GM23338 (cell line): ENCODE measurements around the gene RBPJL. TPM values are rescaled to one million over a fixed set of nuclear protein-coding genes. Genes with fewer than 3 reads are reported as not detected.

Source experiments
- ATAC-seq: fragments of 200-7000 bp; cut with Tn5 transposase; 3 replicates; pipeline ENCODE4 v1.9.1; 2020
- DNase-seq: peaks from one replicate; pipeline ENCODE4 v3.0.0-alpha.2; 2015; ENCODE audit warnings: low spot score
- H2AFZ ChIP-seq: fragments of 200-600 bp; sonication (generic); 2 replicates; pipeline ENCODE4 v1.8.0; 2016; ENCODE audit warnings: antibody characterized with exemption, mild to moderate bottlenecking, moderate library complexity
- H3F3A ChIP-seq: fragments of 200-600 bp; sonication (generic); replicated peaks from 2 replicates; pipeline ENCODE4 v1.8.0; 2017; ENCODE audit warnings: antibody characterized with exemption, mixed run types, low read depth
- H3K27ac ChIP-seq: fragments of 200-600 bp; sonication (generic); 2 replicates; pipeline ENCODE4 v1.6.1; 2016; ENCODE audit warnings: low read depth
- H3K27me3 ChIP-seq: fragments of 200-600 bp; sonication (generic); 2 replicates; pipeline ENCODE4 v1.8.0; 2016; ENCODE audit warnings: mild to moderate bottlenecking, mixed run types, moderate library complexity; ENCODE audit not compliant: insufficient read depth
- H3K36me3 ChIP-seq: fragments of 200-600 bp; sonication (generic); 2 replicates; pipeline ENCODE4 v1.8.0; 2016; ENCODE audit warnings: mild to moderate bottlenecking; ENCODE audit not compliant: insufficient read depth
- H3K4me1 ChIP-seq: fragments of 200-600 bp; sonication (generic); 2 replicates; pipeline ENCODE4 v1.8.0; 2016; ENCODE audit warnings: mild to moderate bottlenecking, moderate library complexity; ENCODE audit not compliant: insufficient read depth
- H3K4me2 ChIP-seq: fragments of 200-600 bp; sonication (generic); 2 replicates; pipeline ENCODE4 v1.7.1; 2017; ENCODE audit warnings: mixed run types
- H3K4me3 ChIP-seq: fragments of 200-600 bp; sonication (generic); 2 replicates; pipeline ENCODE4 v1.6.1; 2016; ENCODE audit warnings: mixed run types
- H3K79me2 ChIP-seq: fragments of 200-600 bp; sonication (generic); replicated peaks from 2 replicates; pipeline ENCODE4 v1.8.0; 2017; ENCODE audit warnings: mild to moderate bottlenecking; ENCODE audit not compliant: insufficient read depth
- H3K9me2 ChIP-seq: fragments of 200-600 bp; sonication (generic); 2 replicates; pipeline ENCODE4 v1.8.0; 2017; ENCODE audit not compliant: insufficient read depth
- H4K20me1 ChIP-seq: fragments of 200-600 bp; sonication (generic); replicated peaks from 2 replicates; pipeline ENCODE4 v1.8.0; 2017; ENCODE audit warnings: mild to moderate bottlenecking; ENCODE audit not compliant: insufficient read depth
- H3K27ac Mint-ChIP-seq: 2 replicates; pipeline ENCODE4 v1.8.0; 2020; ENCODE audit warnings: inconsistent platforms, mild to moderate bottlenecking, moderate library complexity, mixed read lengths
- H3K27me3 Mint-ChIP-seq: 3 replicates; pipeline ENCODE4 v1.8.0; 2022; ENCODE audit warnings: low read depth, mild to moderate bottlenecking, moderate library complexity, mixed read lengths, inconsistent platforms; ENCODE audit not compliant: insufficient read depth, poor library complexity
- H3K36me3 Mint-ChIP-seq: 3 replicates; pipeline ENCODE4 v1.8.0; 2021; ENCODE audit warnings: low read depth, mild to moderate bottlenecking, inconsistent platforms, moderate library complexity, mixed read lengths
- H3K4me1 Mint-ChIP-seq: 3 replicates; pipeline ENCODE4 v1.8.0; 2020; ENCODE audit warnings: mild to moderate bottlenecking, inconsistent platforms, mixed read lengths
- H3K4me3 Mint-ChIP-seq: 3 replicates; pipeline ENCODE4 v1.8.0; 2021; ENCODE audit warnings: moderate library complexity, mild to moderate bottlenecking, inconsistent platforms, mixed read lengths
- H3K9me3 Mint-ChIP-seq: 3 replicates; pipeline ENCODE4 v1.8.0; 2020; ENCODE audit warnings: moderate library complexity, mild to moderate bottlenecking, inconsistent platforms, mixed read lengths
- EZH2 ChIP-seq: fragments of 200-600 bp; sonication (generic); IDR thresholded peaks from one replicate; pipeline ENCODE4 v1.8.0; 2017; ENCODE audit warnings: antibody characterized with exemption, mild to moderate bottlenecking, low read depth; ENCODE audit not compliant: unreplicated experiment
- NANOG ChIP-seq: IDR thresholded peaks from 2 replicates; pipeline ENCODE4 v1.6.1; 2016; ENCODE audit warnings: antibody characterized with exemption, borderline replicate concordance
- POLR2AphosphoS5 ChIP-seq: IDR thresholded peaks from 2 replicates; pipeline ENCODE4 v1.6.1; 2016; ENCODE audit warnings: antibody characterized with exemption, low read depth
- ZNF114 ChIP-seq: fragments of 250-450 bp; sonication (Bioruptor Pico); IDR thresholded peaks from 2 replicates; pipeline ENCODE4 v1.5.0; 2020; ENCODE audit warnings: mild to moderate bottlenecking, moderate library complexity
- polyA plus RNA-seq: library from polyadenylated mRNA; unstranded; fragments of >200 nt; fragmentation: Nextera tagmentation; extraction: Ambion mirVana; gene quantifications from 2 replicates; pipeline ENCODE4 v1.2.1, GENCODE V29; 2016
- total RNA-seq: library from RNA; depleted of rRNA; stranded (reverse); fragments of >200 nt; shearing (Covaris generic); gene quantifications from 2 replicates; pipeline ENCODE4 v1.2.3, GENCODE V29; 2014
- TF ChIP-seq, protein P1 (sequence below): fragments of 250-450 bp; sonication (Bioruptor Pico); IDR thresholded peaks from 2 replicates; pipeline ENCODE4 v1.5.0; 2020; ENCODE audit warnings: mild to moderate bottlenecking, moderate library complexity
- TF ChIP-seq, protein P2 (sequence below): IDR thresholded peaks from 2 replicates; pipeline ENCODE4 v1.6.1; 2016; ENCODE audit warnings: antibody characterized with exemption
- TF ChIP-seq, protein P3 (sequence below): IDR thresholded peaks from one replicate; pipeline ENCODE4 v1.6.1; 2018; ENCODE audit warnings: antibody characterized with exemption; ENCODE audit not compliant: unreplicated experiment

Gene RBPJL
- total and polyA plus RNA-seq, 2 experiments from 2014 or later: 0.44 to 0.66 TPM

DNA sequence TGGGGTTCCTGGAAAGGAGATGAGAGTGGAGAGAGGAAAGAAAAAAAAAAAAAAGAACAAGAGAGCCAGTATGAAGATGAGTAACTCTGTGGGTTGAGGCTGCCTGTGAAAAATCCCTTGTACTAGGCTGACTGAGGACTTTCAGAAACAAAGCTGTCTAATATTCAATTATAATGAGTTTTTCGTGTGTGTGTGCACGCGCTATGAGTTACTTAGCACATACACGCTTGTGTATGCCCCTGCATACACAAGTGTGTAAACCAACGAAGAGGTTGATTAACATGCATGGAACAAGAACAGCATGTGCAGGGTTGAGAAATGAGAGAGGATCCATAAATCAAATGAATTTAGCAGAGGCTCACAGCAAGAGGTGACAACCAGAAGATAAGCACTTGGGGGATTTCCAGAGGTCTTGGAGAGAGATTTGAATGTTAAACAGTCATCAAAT is 4.8 kb upstream of the RBPJL start:
- no peak overlapping the region for H3K4me2 ChIP-seq
- peaks cover 18% of the 10 kb centered on the region for H3K27me3 Mint-ChIP-seq

DNA sequence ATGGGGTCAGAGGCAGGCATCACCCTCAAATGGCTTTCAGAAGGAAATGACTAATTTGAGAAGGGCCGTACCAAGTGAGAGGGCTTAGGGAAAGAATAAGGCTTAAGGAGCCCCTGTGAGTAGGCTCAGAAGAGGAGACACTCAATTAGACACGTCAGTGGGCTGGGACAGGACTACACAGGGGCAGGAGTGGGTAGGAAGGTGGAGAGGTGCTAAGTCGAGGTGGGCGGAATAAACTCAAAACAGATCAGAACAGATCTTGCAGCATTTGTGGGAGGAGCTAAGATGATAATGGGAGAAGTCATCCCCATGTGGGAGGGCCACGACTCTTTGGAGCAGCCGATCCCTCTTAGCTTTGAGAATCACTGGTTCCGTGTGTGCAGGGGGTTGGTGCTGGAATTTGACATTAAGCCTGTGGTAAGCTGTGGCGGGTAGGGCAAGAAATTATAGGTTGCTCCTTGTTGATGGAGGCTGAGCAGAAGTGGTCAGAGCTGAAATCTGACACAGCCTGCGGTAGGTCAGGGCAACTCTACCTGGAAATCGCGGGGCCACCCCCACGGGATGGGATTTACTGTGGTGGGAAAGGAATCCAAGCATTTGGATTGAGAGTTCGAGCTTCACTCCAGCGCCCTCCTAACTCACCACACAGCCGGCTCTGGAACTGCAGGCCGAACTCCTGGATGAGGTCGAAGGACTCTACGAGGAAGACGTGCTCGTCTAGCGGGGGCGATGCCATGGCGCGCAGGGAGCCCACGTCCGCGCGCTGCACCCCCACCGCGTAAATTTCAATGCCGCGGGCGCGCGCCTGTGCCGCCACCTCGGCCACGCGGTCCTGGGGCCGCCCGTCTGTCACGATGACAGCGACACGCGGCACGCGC is 2.8 kb upstream of the RBPJL start:
- no peak overlapping the region for H3K27ac Mint-ChIP-seq
- H3K27me3 Mint-ChIP-seq: peaks cover 25% of the 10 kb centered on the region
- Histone ChIP-seq H3K36me3 (no peaks in the 10 kb centered on the region), H3K4me1 (peaks cover 10% of the 10 kb centered on the region; the same call in 1 of the 2 replicates), H3K27me3 (0 out of 2 replicates have a peak, but pooled peaks cover 4% of the 10 kb centered on the region), H3K9me2 (no peaks in the 10 kb centered on the region), H3K4me2 (no peak overlapping the region), H3K4me3 (no peak overlapping the region), H3K27ac (no peak overlapping the region), H2AFZ (no peak overlapping the region), H3F3A (no peaks in the 10 kb centered on the region), H3K79me2 (no peaks in the 10 kb centered on the region), H4K20me1 (no peaks in the 10 kb centered on the region)
- no peak overlapping the region for H3K4me3 Mint-ChIP-seq
- ATAC-seq (no peak), DNase-seq (no peak)
- H3K36me3 Mint-ChIP-seq: no peaks in the 10 kb centered on the region
- no peaks in the 10 kb centered on the region; the same call in 2 of the 3 replicates for H3K9me3 Mint-ChIP-seq
- peaks cover 25% of the 10 kb centered on the region for H3K4me1 Mint-ChIP-seq
- TF ChIP-seq, protein P1, sequence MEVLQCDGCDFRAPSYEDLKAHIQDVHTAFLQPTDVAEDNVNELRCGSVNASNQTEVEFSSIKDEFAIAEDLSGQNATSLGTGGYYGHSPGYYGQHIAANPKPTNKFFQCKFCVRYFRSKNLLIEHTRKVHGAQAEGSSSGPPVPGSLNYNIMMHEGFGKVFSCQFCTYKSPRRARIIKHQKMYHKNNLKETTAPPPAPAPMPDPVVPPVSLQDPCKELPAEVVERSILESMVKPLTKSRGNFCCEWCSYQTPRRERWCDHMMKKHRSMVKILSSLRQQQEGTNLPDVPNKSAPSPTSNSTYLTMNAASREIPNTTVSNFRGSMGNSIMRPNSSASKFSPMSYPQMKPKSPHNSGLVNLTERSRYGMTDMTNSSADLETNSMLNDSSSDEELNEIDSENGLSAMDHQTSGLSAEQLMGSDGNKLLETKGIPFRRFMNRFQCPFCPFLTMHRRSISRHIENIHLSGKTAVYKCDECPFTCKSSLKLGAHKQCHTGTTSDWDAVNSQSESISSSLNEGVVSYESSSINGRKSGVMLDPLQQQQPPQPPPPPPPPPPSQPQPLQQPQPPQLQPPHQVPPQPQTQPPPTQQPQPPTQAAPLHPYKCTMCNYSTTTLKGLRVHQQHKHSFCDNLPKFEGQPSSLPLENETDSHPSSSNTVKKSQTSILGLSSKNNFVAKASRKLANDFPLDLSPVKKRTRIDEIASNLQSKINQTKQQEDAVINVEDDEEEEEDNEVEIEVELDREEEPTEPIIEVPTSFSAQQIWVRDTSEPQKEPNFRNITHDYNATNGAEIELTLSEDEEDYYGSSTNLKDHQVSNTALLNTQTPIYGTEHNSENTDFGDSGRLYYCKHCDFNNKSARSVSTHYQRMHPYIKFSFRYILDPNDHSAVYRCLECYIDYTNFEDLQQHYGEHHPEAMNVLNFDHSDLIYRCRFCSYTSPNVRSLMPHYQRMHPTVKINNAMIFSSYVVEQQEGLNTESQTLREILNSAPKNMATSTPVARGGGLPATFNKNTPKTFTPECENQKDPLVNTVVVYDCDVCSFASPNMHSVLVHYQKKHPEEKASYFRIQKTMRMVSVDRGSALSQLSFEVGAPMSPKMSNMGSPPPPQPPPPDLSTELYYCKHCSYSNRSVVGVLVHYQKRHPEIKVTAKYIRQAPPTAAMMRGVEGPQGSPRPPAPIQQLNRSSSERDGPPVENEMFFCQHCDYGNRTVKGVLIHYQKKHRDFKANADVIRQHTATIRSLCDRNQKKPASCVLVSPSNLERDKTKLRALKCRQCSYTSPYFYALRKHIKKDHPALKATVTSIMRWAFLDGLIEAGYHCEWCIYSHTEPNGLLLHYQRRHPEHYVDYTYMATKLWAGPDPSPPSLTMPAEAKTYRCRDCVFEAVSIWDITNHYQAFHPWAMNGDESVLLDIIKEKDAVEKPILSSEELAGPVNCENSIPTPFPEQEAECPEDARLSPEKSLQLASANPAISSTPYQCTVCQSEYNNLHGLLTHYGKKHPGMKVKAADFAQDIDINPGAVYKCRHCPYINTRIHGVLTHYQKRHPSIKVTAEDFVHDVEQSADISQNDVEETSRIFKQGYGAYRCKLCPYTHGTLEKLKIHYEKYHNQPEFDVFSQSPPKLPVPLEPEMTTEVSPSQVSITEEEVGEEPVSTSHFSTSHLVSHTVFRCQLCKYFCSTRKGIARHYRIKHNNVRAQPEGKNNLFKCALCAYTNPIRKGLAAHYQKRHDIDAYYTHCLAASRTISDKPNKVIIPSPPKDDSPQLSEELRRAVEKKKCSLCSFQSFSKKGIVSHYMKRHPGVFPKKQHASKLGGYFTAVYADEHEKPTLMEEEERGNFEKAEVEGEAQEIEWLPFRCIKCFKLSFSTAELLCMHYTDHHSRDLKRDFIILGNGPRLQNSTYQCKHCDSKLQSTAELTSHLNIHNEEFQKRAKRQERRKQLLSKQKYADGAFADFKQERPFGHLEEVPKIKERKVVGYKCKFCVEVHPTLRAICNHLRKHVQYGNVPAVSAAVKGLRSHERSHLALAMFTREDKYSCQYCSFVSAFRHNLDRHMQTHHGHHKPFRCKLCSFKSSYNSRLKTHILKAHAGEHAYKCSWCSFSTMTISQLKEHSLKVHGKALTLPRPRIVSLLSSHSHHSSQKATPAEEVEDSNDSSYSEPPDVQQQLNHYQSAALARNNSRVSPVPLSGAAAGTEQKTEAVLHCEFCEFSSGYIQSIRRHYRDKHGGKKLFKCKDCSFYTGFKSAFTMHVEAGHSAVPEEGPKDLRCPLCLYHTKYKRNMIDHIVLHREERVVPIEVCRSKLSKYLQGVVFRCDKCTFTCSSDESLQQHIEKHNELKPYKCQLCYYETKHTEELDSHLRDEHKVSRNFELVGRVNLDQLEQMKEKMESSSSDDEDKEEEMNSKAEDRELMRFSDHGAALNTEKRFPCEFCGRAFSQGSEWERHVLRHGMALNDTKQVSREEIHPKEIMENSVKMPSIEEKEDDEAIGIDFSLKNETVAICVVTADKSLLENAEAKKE: no peak
- TF ChIP-seq NANOG (no peak), ZNF114 (no peak), POLR2AphosphoS5 (no peak), EZH2 (no peak)
- TF ChIP-seq, protein P2, sequence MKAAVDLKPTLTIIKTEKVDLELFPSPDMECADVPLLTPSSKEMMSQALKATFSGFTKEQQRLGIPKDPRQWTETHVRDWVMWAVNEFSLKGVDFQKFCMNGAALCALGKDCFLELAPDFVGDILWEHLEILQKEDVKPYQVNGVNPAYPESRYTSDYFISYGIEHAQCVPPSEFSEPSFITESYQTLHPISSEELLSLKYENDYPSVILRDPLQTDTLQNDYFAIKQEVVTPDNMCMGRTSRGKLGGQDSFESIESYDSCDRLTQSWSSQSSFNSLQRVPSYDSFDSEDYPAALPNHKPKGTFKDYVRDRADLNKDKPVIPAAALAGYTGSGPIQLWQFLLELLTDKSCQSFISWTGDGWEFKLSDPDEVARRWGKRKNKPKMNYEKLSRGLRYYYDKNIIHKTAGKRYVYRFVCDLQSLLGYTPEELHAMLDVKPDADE: no peak
- TF ChIP-seq, protein P3, sequence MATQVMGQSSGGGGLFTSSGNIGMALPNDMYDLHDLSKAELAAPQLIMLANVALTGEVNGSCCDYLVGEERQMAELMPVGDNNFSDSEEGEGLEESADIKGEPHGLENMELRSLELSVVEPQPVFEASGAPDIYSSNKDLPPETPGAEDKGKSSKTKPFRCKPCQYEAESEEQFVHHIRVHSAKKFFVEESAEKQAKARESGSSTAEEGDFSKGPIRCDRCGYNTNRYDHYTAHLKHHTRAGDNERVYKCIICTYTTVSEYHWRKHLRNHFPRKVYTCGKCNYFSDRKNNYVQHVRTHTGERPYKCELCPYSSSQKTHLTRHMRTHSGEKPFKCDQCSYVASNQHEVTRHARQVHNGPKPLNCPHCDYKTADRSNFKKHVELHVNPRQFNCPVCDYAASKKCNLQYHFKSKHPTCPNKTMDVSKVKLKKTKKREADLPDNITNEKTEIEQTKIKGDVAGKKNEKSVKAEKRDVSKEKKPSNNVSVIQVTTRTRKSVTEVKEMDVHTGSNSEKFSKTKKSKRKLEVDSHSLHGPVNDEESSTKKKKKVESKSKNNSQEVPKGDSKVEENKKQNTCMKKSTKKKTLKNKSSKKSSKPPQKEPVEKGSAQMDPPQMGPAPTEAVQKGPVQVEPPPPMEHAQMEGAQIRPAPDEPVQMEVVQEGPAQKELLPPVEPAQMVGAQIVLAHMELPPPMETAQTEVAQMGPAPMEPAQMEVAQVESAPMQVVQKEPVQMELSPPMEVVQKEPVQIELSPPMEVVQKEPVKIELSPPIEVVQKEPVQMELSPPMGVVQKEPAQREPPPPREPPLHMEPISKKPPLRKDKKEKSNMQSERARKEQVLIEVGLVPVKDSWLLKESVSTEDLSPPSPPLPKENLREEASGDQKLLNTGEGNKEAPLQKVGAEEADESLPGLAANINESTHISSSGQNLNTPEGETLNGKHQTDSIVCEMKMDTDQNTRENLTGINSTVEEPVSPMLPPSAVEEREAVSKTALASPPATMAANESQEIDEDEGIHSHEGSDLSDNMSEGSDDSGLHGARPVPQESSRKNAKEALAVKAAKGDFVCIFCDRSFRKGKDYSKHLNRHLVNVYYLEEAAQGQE: no peak

More for the DNA sequence above, 4.8 kb upstream of the RBPJL start:
- Histone ChIP-seq H3K4me3 (no peak overlapping the region), H3K79me2 (no peaks in the 10 kb centered on the region), H3K27me3 (0 out of 2 replicates have a peak, but pooled peaks cover 4% of the 10 kb centered on the region), H2AFZ (0 out of 2 replicates have a peak overlapping the region, but pooled peaks have one; percentile 45), H3K27ac (no peak overlapping the region), H3K4me1 (no peaks in the 10 kb centered on the region), H3K9me2 (no peaks in the 10 kb centered on the region), H3F3A (no peaks in the 10 kb centered on the region), H3K36me3 (no peaks in the 10 kb centered on the region), H4K20me1 (no peaks in the 10 kb centered on the region)
- H3K4me1 Mint-ChIP-seq: peaks cover 16% of the 10 kb centered on the region; the same call in 2 of the 3 replicates
- no peaks in the 10 kb centered on the region for H3K36me3 Mint-ChIP-seq
- DNase-seq (no peak), ATAC-seq (no peak)
- no peak for TF ChIP-seq EZH2
- H3K9me3 Mint-ChIP-seq: no peaks in the 10 kb centered on the region; the same call in 2 of the 3 replicates
- H3K4me3 Mint-ChIP-seq: no peak overlapping the region
- no peak overlapping the region for H3K27ac Mint-ChIP-seq
